Measurements from ENCODE around the gene PSMD8. TPM values are rescaled to one million over a fixed set of nuclear protein-coding genes. Genes with fewer than 3 reads are reported as not detected.

Gene PSMD8
- total and polyA plus RNA-seq, 8 donors = 116 to 173 (median 128) TPM

DNA sequence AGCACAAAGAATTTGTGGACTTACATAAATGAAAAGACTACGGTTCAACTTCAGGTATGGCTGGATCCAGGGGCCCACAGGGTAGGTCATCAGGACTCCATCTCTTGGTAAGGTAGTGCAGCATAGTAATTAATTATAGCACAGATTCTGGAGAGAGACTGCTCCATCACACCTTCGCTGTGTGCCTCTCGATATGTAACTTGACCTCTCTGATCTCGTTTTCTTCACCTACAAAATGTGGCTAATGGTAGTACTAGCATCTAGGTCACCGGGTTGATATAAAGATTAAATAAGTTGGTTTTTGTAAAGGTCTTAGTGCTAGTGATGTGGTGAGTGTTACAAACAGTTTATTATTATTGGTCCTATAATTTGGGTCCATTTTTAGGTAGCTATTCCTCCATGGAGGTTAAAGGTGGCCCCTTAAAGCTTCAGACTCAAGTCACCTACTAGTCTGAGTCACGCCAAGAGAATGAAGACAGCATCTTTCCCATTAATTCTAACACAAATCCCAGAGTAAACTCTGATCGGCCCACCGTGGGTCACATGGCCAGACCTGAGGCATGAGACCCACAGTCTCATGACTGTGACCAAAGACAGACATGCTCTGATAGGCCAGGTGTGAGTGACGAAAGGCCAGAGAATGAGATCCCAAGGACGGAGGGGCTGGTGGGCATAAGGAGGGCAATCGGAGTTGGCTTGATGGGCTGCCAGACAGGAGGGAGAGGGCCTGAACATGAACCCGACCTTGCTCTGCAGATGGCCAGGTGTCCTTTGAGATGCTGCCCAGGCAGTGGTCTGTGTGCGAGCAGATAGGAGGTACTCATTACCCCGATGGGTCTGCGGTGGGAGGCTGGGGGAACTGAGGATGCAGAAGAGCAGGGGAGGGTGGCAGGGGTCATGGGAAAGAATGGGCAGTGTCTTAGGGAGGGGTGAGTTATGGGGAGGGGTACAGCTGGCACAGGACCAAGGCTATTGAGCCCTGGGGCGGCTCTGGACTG lies 18.3 kb upstream of the PSMD8 start:
- intact Hi-C loops (cut with DNase I) = no loop called here
- Histone ChIP-seq H3K36me3 (no peaks in the 10 kb centered on the region), H3K27me3 (peaks cover 3 to 95% of the 10 kb centered on the region in 2 donors), H3K4me1 (peaks cover 0 to 3% of the 10 kb centered on the region in 2 donors), H3K27ac (no peak overlapping the region), H3K4me3 (no peak overlapping the region), H3K9me3 (no peaks in the 10 kb centered on the region)
- no peak for DNase-seq
- ATAC-seq = no peak
- TF ChIP-seq, protein P1, sequence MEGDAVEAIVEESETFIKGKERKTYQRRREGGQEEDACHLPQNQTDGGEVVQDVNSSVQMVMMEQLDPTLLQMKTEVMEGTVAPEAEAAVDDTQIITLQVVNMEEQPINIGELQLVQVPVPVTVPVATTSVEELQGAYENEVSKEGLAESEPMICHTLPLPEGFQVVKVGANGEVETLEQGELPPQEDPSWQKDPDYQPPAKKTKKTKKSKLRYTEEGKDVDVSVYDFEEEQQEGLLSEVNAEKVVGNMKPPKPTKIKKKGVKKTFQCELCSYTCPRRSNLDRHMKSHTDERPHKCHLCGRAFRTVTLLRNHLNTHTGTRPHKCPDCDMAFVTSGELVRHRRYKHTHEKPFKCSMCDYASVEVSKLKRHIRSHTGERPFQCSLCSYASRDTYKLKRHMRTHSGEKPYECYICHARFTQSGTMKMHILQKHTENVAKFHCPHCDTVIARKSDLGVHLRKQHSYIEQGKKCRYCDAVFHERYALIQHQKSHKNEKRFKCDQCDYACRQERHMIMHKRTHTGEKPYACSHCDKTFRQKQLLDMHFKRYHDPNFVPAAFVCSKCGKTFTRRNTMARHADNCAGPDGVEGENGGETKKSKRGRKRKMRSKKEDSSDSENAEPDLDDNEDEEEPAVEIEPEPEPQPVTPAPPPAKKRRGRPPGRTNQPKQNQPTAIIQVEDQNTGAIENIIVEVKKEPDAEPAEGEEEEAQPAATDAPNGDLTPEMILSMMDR (IDR thresholded peaks at IDR 0.05) = no peak

DNA sequence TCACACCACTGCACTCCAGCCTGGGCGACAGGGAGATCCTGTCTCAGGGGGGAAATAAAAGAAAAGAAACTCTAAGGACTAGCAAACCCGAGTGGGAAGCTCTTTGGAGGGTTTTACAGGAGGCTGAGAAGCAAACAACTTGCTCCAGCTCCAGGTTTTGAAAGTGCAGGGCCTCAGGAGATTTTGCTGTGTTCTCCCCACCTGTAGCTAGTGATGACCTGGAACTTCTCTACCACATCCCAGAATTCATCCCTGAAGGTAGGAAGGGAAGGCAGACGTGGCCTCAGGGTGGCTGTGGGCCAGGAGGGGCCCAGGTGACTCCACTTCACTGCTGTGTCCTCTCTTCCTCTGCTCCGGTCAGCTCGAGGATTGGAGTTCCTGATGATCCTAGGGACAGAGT lies 16.3 kb upstream of the PSMD8 start:
- DNase-seq = no peak
- no peak for ATAC-seq
- Histone ChIP-seq H3K36me3 (no peaks in the 10 kb centered on the region), H3K4me3 (no peak overlapping the region), H3K9me3 (no peaks in the 10 kb centered on the region), H3K4me1 (peaks cover 5 to 22% of the 10 kb centered on the region in 2 donors), H3K27me3 (peaks cover 4 to 89% of the 10 kb centered on the region in 2 donors), H3K27ac (no peak overlapping the region)
- intact Hi-C loops (cut with DNase I) = no loop called here
- TF ChIP-seq, protein P1 (IDR thresholded peaks at IDR 0.05) = no peak

DNA sequence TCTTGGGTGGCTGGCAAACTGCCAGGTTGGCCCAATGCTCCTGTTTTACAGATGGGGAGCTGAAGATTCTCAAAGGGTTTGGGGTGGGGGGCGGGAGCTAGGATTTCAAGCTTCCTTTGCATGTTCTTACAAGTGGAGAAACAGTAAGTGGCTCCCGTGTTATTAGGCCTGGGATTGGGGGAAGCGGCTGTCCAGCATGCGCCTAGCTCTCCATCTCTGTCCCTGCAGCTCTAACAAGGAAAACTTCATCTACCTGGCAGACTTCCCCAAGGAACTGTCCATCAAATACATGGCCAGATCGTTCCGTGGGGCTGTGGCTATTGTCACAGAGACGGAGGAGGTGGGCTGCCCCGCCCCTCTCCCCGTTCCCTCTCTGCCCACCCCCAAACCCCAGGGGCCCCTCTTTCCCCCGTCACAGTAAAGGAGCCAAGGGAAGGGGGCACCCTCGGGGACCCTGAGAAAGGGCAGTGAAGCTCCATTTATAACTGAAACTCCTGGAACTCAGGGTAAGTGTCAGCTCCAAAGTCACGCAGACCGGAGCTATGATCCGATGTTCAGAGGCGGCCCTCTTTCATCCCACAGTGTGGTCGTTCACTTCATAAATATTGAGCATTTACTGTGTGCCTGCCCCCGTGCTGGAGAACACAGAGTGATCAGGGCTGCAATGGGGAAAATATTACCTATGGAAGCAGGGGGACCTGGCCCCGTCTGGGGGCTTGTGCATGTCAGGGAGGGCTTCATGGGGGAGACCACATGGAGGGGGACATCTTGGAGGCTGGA lies 14.9 kb upstream of the PSMD8 start:
- Histone ChIP-seq H3K27me3 (peaks cover 4 to 76% of the 10 kb centered on the region in 2 donors), H3K4me1 (peaks cover 5 to 22% of the 10 kb centered on the region in 2 donors), H3K9me3 (no peaks in the 10 kb centered on the region), H3K4me3 (no peak overlapping the region), H3K36me3 (no peaks in the 10 kb centered on the region), H3K27ac (no peak overlapping the region)
- intact Hi-C loops (cut with DNase I) = no loop called here
- ATAC-seq (no peak), DNase-seq (no peak)
- TF ChIP-seq, protein P1 (IDR thresholded peaks at IDR 0.05) = no peak

DNA sequence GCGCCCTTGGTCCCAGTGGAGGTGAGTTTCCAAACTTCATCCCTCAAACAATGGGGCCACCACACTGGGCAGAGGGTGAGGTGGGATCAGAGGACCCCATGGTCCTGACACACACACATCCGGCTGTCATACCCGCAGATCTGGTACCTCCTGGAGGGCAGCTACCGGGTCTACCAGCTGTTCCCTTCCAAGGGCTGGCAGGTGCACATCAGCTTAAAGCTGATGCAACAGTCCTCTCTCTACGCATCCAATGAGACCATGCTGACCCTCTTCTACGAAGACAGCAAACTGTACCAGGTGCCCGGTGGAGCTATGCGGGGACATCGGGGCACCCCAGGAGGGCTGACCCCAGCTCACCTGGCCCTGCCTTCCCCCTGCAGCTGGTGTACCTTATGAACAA lies 14.0 kb upstream of the PSMD8 start:
- Histone ChIP-seq H3K9me3 (no peaks in the 10 kb centered on the region), H3K27me3 (peaks cover 4 to 67% of the 10 kb centered on the region in 2 donors), H3K4me3 (no peak overlapping the region), H3K27ac (no peak overlapping the region), H3K4me1 (peaks cover 5 to 22% of the 10 kb centered on the region in 2 donors), H3K36me3 (no peaks in the 10 kb centered on the region)
- DNase-seq (no peak), ATAC-seq (no peak)
- intact Hi-C loops (cut with DNase I) = no loop called here
- TF ChIP-seq, protein P1 (IDR thresholded peaks at IDR 0.05) = no peak
